Neural crest cell (in vitro differentiated cells): ENCODE data around the gene PLCL1. TPM values are rescaled to one million over a fixed set of nuclear protein-coding genes. Genes with fewer than 3 reads are reported as not detected.

Experiments
- DNase-seq: peaks from one replicate; pipeline ENCODE4 v3.0.0; 2021; ENCODE audit warnings: low read depth, mixed read lengths, low spot score
- H3K27ac Mint-ChIP-seq: one replicate; pipeline ENCODE4 v1.8.0; 2021; ENCODE audit warnings: mild to moderate bottlenecking, mixed read lengths; ENCODE audit not compliant: unreplicated experiment
- H3K27me3 Mint-ChIP-seq: 2 replicates; pipeline ENCODE4 v1.8.0; 2021; ENCODE audit warnings: low read depth, mild to moderate bottlenecking, mixed read lengths
- H3K36me3 Mint-ChIP-seq: 2 replicates; pipeline ENCODE4 v1.8.0; 2021; ENCODE audit warnings: low read depth, mild to moderate bottlenecking, mixed read lengths
- H3K4me1 Mint-ChIP-seq: 2 replicates; pipeline ENCODE4 v1.8.0; 2021; ENCODE audit warnings: mixed read lengths
- H3K4me3 Mint-ChIP-seq: one replicate; pipeline ENCODE4 v1.8.0; 2021; ENCODE audit warnings: mild to moderate bottlenecking, mixed read lengths
- H3K9me3 Mint-ChIP-seq: 2 replicates; pipeline ENCODE4 v1.8.0; 2021; ENCODE audit warnings: mixed read lengths
- total RNA-seq: library from RNA; stranded (reverse); gene quantifications from 2 replicates; pipeline ENCODE4 v1.2.1, GENCODE V29; 2021
- TF ChIP-seq, protein P1 (sequence below): fragments of 200-600 bp; sonication (generic); conservative IDR thresholded peaks from 2 replicates; pipeline ENCODE4 v1.5.0; 2021; ENCODE audit warnings: antibody characterized with exemption, mild to moderate bottlenecking

The PLCL1 gene
- total RNA-seq, 1 donor from 2014 or later, result 0.72 TPM

DNA sequence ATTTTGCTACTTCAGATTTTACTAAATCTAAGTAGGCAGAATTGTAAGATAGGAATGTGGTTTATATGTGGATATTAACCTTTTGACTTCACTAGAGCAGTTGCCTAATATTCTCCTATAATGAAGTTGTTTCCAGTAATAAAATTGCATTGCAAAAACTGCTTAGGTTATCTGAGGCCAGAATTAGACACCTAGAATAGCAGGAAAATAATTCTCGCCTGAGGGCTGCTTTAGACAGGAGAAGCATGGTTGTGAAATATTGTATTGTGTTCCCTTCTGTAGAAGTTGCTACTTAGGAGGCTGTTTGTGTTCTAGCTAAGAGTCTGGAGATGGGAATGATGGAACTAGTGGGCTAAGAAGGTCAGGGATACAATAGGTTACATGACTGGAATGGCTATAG is 146.3 kb downstream of the PLCL1 start:
- no peak overlapping the region for H3K27ac Mint-ChIP-seq
- peaks cover 7% of the 10 kb centered on the region for H3K27me3 Mint-ChIP-seq
- TF ChIP-seq, protein P1, sequence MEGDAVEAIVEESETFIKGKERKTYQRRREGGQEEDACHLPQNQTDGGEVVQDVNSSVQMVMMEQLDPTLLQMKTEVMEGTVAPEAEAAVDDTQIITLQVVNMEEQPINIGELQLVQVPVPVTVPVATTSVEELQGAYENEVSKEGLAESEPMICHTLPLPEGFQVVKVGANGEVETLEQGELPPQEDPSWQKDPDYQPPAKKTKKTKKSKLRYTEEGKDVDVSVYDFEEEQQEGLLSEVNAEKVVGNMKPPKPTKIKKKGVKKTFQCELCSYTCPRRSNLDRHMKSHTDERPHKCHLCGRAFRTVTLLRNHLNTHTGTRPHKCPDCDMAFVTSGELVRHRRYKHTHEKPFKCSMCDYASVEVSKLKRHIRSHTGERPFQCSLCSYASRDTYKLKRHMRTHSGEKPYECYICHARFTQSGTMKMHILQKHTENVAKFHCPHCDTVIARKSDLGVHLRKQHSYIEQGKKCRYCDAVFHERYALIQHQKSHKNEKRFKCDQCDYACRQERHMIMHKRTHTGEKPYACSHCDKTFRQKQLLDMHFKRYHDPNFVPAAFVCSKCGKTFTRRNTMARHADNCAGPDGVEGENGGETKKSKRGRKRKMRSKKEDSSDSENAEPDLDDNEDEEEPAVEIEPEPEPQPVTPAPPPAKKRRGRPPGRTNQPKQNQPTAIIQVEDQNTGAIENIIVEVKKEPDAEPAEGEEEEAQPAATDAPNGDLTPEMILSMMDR, result no peak
- H3K9me3 Mint-ChIP-seq, result no peaks in the 10 kb centered on the region
- H3K4me3 Mint-ChIP-seq, result no peak overlapping the region
- no peak for DNase-seq
- no peaks in the 10 kb centered on the region for H3K36me3 Mint-ChIP-seq
- no peaks in the 10 kb centered on the region for H3K4me1 Mint-ChIP-seq

DNA sequence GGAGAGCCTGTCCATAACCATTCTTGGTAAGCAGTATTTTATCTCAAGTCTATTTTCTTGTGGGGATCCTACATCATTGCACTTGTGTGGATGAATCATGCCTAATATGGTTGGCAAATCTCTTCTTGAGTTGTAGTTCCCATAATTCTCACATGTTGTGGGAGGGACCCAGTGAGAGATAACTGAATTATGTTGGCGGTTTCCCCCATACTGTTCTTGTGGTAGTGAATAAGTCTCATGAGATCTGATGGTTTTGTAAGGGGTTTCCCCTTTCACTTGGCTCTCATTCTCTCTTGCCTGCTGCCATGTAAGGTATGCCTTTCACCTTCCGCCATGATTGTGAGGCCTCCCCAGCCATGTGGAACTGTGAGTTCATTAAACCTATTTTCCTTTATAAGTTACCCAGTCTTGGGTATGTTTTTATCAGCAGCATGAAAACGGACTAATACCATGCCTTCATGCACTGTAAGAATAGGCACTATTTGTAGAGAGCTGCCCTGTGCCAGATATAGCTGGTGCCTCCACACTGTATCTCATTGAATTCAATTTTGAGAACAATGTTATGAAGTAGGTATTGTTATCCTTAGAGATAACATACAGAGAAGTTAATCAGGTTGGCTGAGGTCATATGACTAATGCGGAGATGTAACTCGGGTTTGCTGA is 148.3 kb downstream of the PLCL1 start:
- Mint-ChIP-seq H3K9me3 (no peaks in the 10 kb centered on the region), H3K4me1 (no peaks in the 10 kb centered on the region), H3K27ac (no peak overlapping the region), H3K27me3 (peaks cover 7% of the 10 kb centered on the region), H3K4me3 (no peak overlapping the region), H3K36me3 (no peaks in the 10 kb centered on the region)
- DNase-seq, result no peak
- TF ChIP-seq, protein P1, result no peak

DNA sequence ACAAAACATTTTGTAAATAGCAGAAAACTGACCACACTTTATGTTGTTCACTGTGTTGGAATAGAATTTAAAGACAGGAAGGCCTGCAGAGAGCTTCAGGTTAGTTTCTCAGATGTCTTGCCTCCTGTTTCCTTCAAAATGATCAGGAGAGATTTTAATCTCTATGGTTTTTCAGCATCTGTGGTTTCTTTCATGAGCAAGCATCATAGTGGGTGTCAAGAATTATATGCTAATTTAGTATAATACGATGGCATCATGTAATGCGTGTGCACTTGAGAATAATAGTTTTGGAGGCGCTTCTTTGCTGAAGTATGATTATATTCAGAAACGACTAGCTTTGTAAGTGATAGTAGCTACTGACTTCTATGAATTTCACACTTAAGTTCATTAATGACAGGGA is 149.9 kb downstream of the PLCL1 start:
- TF ChIP-seq, protein P1, result no peak
- no peak for DNase-seq
- Mint-ChIP-seq H3K27me3 (peaks cover 1% of the 10 kb centered on the region), H3K27ac (no peak overlapping the region), H3K4me3 (no peak overlapping the region), H3K9me3 (no peaks in the 10 kb centered on the region), H3K36me3 (no peaks in the 10 kb centered on the region), H3K4me1 (no peaks in the 10 kb centered on the region)

DNA sequence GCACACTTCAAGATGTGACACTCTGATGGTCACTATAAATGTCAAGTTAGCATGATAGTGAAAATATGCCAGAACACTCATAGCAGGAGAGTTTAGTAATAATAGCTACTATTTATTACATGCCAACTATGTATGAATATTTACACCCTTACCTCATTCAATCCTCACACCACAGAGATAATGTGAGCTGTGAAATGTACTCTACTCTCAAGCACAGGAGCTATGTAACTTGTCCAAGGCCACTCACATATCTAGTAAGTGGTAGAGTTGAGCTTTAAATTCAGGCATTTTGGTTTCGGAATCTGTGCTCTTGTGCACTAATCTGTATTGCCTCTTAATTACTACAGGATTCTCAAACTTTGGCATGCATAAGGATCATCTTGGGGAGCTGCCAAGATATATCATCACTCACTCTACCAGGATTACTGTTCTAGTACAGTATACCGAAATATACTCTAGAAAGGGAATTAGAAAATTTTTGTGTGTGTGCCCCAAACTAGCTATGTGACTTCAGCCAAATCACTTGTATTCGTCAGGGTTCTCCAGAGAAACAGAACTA is 154.3 kb downstream of the PLCL1 start:
- H3K4me3 Mint-ChIP-seq, result no peak overlapping the region
- H3K9me3 Mint-ChIP-seq, result no peaks in the 10 kb centered on the region
- H3K27ac Mint-ChIP-seq, result no peak overlapping the region
- TF ChIP-seq, protein P1, result no peak
- no peaks in the 10 kb centered on the region for H3K27me3 Mint-ChIP-seq
- no peaks in the 10 kb centered on the region for H3K4me1 Mint-ChIP-seq
- DNase-seq, result no peak
- H3K36me3 Mint-ChIP-seq, result no peaks in the 10 kb centered on the region

DNA sequence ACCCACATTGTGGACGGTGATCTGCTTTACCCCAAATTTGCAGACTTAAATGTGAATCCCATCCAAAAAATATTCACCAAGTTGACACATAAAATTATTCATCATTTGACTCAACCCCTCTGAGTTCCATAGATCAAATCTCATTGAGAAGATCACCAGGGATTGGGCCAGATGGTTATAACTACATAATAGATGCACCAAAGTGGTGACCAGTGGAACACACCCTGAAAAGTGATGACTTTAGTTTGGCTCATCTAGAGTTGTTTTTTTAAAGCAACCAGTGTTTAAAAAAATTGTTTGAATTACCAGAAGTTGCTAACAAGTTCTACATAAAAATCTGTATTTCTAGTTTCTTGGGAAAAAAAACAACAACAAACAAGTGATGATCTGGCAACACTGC is 155.0 kb downstream of the PLCL1 start:
- DNase-seq, result no peak
- Mint-ChIP-seq H3K4me1 (no peaks in the 10 kb centered on the region), H3K9me3 (no peaks in the 10 kb centered on the region), H3K27me3 (no peaks in the 10 kb centered on the region), H3K4me3 (no peak overlapping the region), H3K27ac (no peak overlapping the region), H3K36me3 (no peaks in the 10 kb centered on the region)
- TF ChIP-seq, protein P1, result no peak
